Measurements from ENCODE around the gene TMEM120B.

Gene TMEM120B

GRCh38 chr12:121829250-121829918 is 116.8 kb downstream of the TMEM120B start:
- POLR2A ChIA-PET = no interaction called here
- Histone ChIP-seq H3K4me3 (ENCODE audit: low read depth, low read length) (no peak overlapping the region), H3K27ac (ENCODE audit: extremely low read depth, low read depth, low read length) (no peak overlapping the region), H3K4me1 (ENCODE audit: control insufficient read depth, insufficient read depth, low read length) (no peaks in the 10 kb centered on the region), H3K9me3 (ENCODE audit: control insufficient read depth, insufficient read depth, low read depth, low read length) (no peaks in the 10 kb centered on the region), H3K36me3 (ENCODE audit: control insufficient read depth in 2 of 2, insufficient read depth in 1 of 2, low read length in 2 of 2) (peaks cover 15 to 63% of the 10 kb centered on the region in 2 experiments; a peak in 2 of 3 replicates)
- TF ChIP-seq ZNF133 (tag by site-specific recombination; IDR thresholded peaks at IDR 0.05) = no peak
- no peak for TF ChIP-seq ZBTB20 (tag by site-specific recombination; IDR thresholded peaks at IDR 0.05)
- no peak for TF ChIP-seq ZNF398 (tag by site-specific recombination; IDR thresholded peaks at IDR 0.05)
- TF ChIP-seq ZNF677 (tag by site-specific recombination; IDR thresholded peaks at IDR 0.05) = no peak
- no peak for TF ChIP-seq PRDM1 (tag by site-specific recombination; IDR thresholded peaks at IDR 0.05)
- TF ChIP-seq ZNF16 (tag by site-specific recombination; IDR thresholded peaks at IDR 0.05; ENCODE audit: low read depth) = no peak
- no peak for TF ChIP-seq TRIM28 (IDR thresholded peaks at IDR 0.05; ENCODE audit: borderline replicate concordance, low read length)
- TF ChIP-seq KLF17 (tag by site-specific recombination; IDR thresholded peaks at IDR 0.05) = no peak
- TF ChIP-seq ZBTB8A (tag by site-specific recombination; IDR thresholded peaks at IDR 0.05) = no peak
- no peak for TF ChIP-seq FEZF1 (tag by site-specific recombination; IDR thresholded peaks at IDR 0.05)
- no peak for TF ChIP-seq ZNF37A (tag by site-specific recombination; IDR thresholded peaks at IDR 0.05)
- no peak for TF ChIP-seq ZNF837 (tag by site-specific recombination; IDR thresholded peaks at IDR 0.05)
- TF ChIP-seq ZNF26 (tag by site-specific recombination; IDR thresholded peaks at IDR 0.05) = no peak
- TF ChIP-seq ZNF19 (tag by site-specific recombination; IDR thresholded peaks at IDR 0.05; ENCODE audit: low read depth) = no peak
- CTCF ChIA-PET = interaction anchor here (0.6 to 0.7 kb wide), 2 partner anchors 8 to 701 kb away, joined by 3 to 4 read pairs; no protein-coding TSS in a partner anchor

- no peaks in the 10 kb centered on the region for H3K9me3 ChIP-seq (ENCODE audit: control insufficient read depth, insufficient read depth, low read depth, low read length)
- no peaks in the 10 kb centered on the region for H3K4me1 ChIP-seq (ENCODE audit: control insufficient read depth, insufficient read depth, low read length)
- no peak overlapping the region for H3K4me3 ChIP-seq (ENCODE audit: low read depth, low read length)
- ChIA-PET CTCF (no interaction called here), POLR2A (no interaction called here)
- no peak overlapping the region for H3K27ac ChIP-seq (ENCODE audit: extremely low read depth, low read depth, low read length)
- H3K36me3 ChIP-seq (ENCODE audit: control insufficient read depth in 2 of 2, insufficient read depth in 1 of 2, low read length in 2 of 2) = peaks cover 14 to 60% of the 10 kb centered on the region in 2 experiments; a peak in 2 of 3 replicates
- TF ChIP-seq ZNF585B (tag by site-specific recombination; IDR thresholded peaks at IDR 0.05) = no peak
- TF ChIP-seq ZNF169 (tag by site-specific recombination; IDR thresholded peaks at IDR 0.05) = no peak
- no peak for TF ChIP-seq HOXD13 (CRISPR knock-in tag; IDR thresholded peaks at IDR 0.05; ENCODE audit: borderline replicate concordance)
- no peak for TF ChIP-seq AEBP2 (tag by site-specific recombination; IDR thresholded peaks at IDR 0.05; ENCODE audit: borderline replicate concordance)
- TF ChIP-seq ZNF837 (tag by site-specific recombination; IDR thresholded peaks at IDR 0.05) = no peak
- no peak for TF ChIP-seq RBAK (tag by site-specific recombination; IDR thresholded peaks at IDR 0.05)
- TF ChIP-seq ZNF223 (tag by site-specific recombination; IDR thresholded peaks at IDR 0.05) = no peak
- no peak for TF ChIP-seq ZNF76 (tag by site-specific recombination; IDR thresholded peaks at IDR 0.05; ENCODE audit: borderline replicate concordance, low read depth)
- TF ChIP-seq ZNF366 (tag by site-specific recombination; conservative IDR thresholded peaks at IDR 0.05) = no peak
- TF ChIP-seq PRDM6 (tag by site-specific recombination; IDR thresholded peaks at IDR 0.05) = no peak
- no peak for TF ChIP-seq ZBTB6 (tag by site-specific recombination; IDR thresholded peaks at IDR 0.05)
- TF ChIP-seq ZNF202 (tag by site-specific recombination; IDR thresholded peaks at IDR 0.05; ENCODE audit: borderline replicate concordance) = no peak
- no peak for TF ChIP-seq ZNF23 (tag by site-specific recombination; IDR thresholded peaks at IDR 0.05; ENCODE audit: borderline replicate concordance)
- TF ChIP-seq ZNF571 (tag by site-specific recombination; IDR thresholded peaks at IDR 0.05) = no peak
Measured at GRCh38 chr12:121830134-121830533, 117.6 kb downstream of the TMEM120B start.

Data from HEK293 (cell line).